Panc1 (cell line): Measurements from ENCODE around the gene BTBD18. TPM values are rescaled to one million over a fixed set of nuclear protein-coding genes. Genes with fewer than 3 reads are reported as not detected.

Source experiments
- ATAC-seq: fragments of 200-7000 bp; cut with Tn5 transposase; 2 replicates; pipeline ENCODE4 v1.9.1; 2020; ENCODE audit warnings: mild to moderate bottlenecking, moderate library complexity
- BruUV-seq: library from RNA; stranded (reverse); fragments of 400-500 nt; replicated peaks from 2 replicates; lab custom pipeline; 2021; lab: Mats Ljungman, UMichigan
- CTCF ChIA-PET: fragments of 300-600 bp; sonication (Branson Sonifier 250); formaldehyde crosslinking; loops from one replicate; lab custom pipeline; 2022; ENCODE audit warnings: antibody characterized with exemption; lab: Charles Lee
- POLR2A ChIA-PET: fragments of 300-600 bp; sonication (Branson Sonifier 250); formaldehyde crosslinking; loops from one replicate; lab custom pipeline; 2022; ENCODE audit warnings: antibody characterized with exemption; lab: Charles Lee
- DNase-seq: peaks from one replicate; pipeline ENCODE4 v3.0.0-alpha.2; 2010; ENCODE audit warnings: low read depth, low spot score
- H3K27ac ChIP-seq: 2 replicates; pipeline ENCODE4 v1.5.1; 2011; ENCODE audit warnings: mild to moderate bottlenecking, low read length, inconsistent platforms
- H3K27me3 ChIP-seq: fragments of 200-500 bp; sonication (Bioruptor generic); 2 replicates; pipeline ENCODE4 v1.6.0; 2014; ENCODE audit warnings: low read length, inconsistent platforms; ENCODE audit not compliant: control insufficient read depth, insufficient read depth
- H3K36me3 ChIP-seq: fragments of 200-500 bp; sonication (Bioruptor generic); 2 replicates; pipeline ENCODE4 v1.5.1; 2014; ENCODE audit warnings: inconsistent platforms, mild to moderate bottlenecking, low read length, moderate library complexity; ENCODE audit not compliant: control insufficient read depth, insufficient read depth
- H3K4me1 ChIP-seq: 2 replicates; pipeline ENCODE4 v1.5.1; 2011; ENCODE audit warnings: inconsistent platforms, mild to moderate bottlenecking, low read length, moderate library complexity; ENCODE audit not compliant: control insufficient read depth, insufficient read depth
- H3K4me3 ChIP-seq, 2 experiments: 2 replicates each; pipeline ENCODE4 v1.5.1; 2011 to 2012; ENCODE audit warnings: low read depth in 2 of 2, low read length in 2 of 2, mild to moderate bottlenecking in 2 of 2, inconsistent platforms in 1 of 2, moderate library complexity in 1 of 2
- H3K9me3 ChIP-seq: fragments of 200-500 bp; sonication (Bioruptor generic); 2 replicates; pipeline ENCODE4 v1.5.1; 2014; ENCODE audit warnings: low read depth, mild to moderate bottlenecking, inconsistent platforms, low read length, moderate library complexity; ENCODE audit not compliant: control insufficient read depth, insufficient read depth
- POLR2AphosphoS5 ChIP-seq: IDR thresholded peaks from 2 replicates; pipeline ENCODE4 v1.6.1; 2012; ENCODE audit warnings: mild to moderate bottlenecking, low read depth, low read length, moderate library complexity
- SIN3A ChIP-seq: IDR thresholded peaks from 2 replicates; pipeline ENCODE4 v1.6.1; 2012; ENCODE audit warnings: low read depth, mild to moderate bottlenecking, low read length, moderate library complexity, borderline replicate concordance; ENCODE audit not compliant: insufficient read depth
- TCF7L2 ChIP-seq: IDR thresholded peaks from 2 replicates; pipeline ENCODE4 v1.6.1; 2011; ENCODE audit warnings: mild to moderate bottlenecking, low read depth, low read length, inconsistent platforms
- in situ Hi-C: cut with HindIII; loops from 2 replicates; pipeline ENCODE4 v1.10.0; 2016; ENCODE audit warnings: low sequenced_read_pairs, low pct_unique_long_range_greater_than_20kb
- intact Hi-C: fragments of 100-400 bp; cut with micrococcal nuclease; formaldehyde crosslinking; loops from one replicate; pipeline ENCODE4 v1.10.0; 2022; ENCODE audit not compliant: unreplicated experiment
- total RNA-seq: library from RNA; stranded (reverse); gene quantifications from one replicate; pipeline ENCODE4 v1.2.1, GENCODE V29; 2021; ENCODE audit not compliant: unreplicated experiment
- TF ChIP-seq, protein P1 (sequence below), 2 experiments: IDR thresholded peaks; 2 replicates each; pipeline ENCODE4 v1.6.1; 2011 to 2012; ENCODE audit warnings: low read depth in 2 of 2, control low read depth in 1 of 2, low read length in 1 of 2, mild to moderate bottlenecking in 1 of 2, moderate library complexity in 1 of 2; ENCODE audit not compliant: insufficient read depth in 1 of 2
- TF ChIP-seq, protein P2 (sequence below): fragments of 450-650 bp; IDR thresholded peaks from 2 replicates; pipeline ENCODE4 v1.5.1; 2017; ENCODE audit warnings: mild to moderate bottlenecking

BTBD18 gene
- total RNA-seq, 1 experiment from 2014 or later: not detected

- DNase-seq (no peak), ATAC-seq (no peak)
- Histone ChIP-seq H3K4me1 (no peaks in the 10 kb centered on the region), H3K4me3 (no peak overlapping the region), H3K27ac (no peak overlapping the region), H3K9me3 (no peaks in the 10 kb centered on the region), H3K36me3 (peaks cover 22% of the 10 kb centered on the region), H3K27me3 (no peaks in the 10 kb centered on the region)
- intact Hi-C loops (loop anchor here (1.0 kb wide), 1 partner anchor 15 kb away; no protein-coding TSS in a partner anchor), in situ Hi-C loops (no loop called here)
- no TSS peak for BruUV-seq
- ChIA-PET CTCF (no interaction called here), POLR2A (no interaction called here)
- TF ChIP-seq, protein P1, sequence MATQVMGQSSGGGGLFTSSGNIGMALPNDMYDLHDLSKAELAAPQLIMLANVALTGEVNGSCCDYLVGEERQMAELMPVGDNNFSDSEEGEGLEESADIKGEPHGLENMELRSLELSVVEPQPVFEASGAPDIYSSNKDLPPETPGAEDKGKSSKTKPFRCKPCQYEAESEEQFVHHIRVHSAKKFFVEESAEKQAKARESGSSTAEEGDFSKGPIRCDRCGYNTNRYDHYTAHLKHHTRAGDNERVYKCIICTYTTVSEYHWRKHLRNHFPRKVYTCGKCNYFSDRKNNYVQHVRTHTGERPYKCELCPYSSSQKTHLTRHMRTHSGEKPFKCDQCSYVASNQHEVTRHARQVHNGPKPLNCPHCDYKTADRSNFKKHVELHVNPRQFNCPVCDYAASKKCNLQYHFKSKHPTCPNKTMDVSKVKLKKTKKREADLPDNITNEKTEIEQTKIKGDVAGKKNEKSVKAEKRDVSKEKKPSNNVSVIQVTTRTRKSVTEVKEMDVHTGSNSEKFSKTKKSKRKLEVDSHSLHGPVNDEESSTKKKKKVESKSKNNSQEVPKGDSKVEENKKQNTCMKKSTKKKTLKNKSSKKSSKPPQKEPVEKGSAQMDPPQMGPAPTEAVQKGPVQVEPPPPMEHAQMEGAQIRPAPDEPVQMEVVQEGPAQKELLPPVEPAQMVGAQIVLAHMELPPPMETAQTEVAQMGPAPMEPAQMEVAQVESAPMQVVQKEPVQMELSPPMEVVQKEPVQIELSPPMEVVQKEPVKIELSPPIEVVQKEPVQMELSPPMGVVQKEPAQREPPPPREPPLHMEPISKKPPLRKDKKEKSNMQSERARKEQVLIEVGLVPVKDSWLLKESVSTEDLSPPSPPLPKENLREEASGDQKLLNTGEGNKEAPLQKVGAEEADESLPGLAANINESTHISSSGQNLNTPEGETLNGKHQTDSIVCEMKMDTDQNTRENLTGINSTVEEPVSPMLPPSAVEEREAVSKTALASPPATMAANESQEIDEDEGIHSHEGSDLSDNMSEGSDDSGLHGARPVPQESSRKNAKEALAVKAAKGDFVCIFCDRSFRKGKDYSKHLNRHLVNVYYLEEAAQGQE (IDR thresholded peaks at IDR 0.05; ENCODE audit: insufficient read depth in 1 of 2, low read depth in 2 of 2, low read length in 1 of 2): no peak
- TF ChIP-seq TCF7L2 (no peak), SIN3A (no peak)
Measured at GRCh38 chr11:57699813-57700212, 51.8 kb downstream of the BTBD18 start.

DNA sequence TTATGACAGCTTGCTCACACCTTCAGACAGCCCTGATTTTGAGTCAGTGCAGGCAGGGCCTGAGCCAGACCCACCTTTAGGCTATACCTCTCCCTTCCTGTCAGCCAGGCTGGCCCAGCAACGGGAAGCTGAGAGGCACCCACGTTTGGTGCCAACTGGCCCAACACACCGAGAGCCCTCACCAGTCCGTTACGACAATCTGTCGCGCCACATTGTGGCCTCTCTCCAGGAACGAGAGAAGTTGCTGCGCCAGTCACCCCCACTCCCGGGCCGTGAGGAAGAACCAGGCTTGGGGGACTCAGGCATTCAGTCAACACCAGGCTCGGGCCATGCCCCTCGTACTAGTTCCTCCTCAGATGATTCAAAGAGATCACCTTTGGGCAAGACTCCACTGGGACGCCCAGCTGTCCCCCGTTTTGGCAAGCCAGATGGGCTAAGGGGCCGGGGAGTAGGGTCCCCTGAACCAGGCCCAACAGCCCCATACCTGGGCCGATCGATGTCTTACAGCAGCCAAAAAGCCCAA is 52.7 kb downstream of the BTBD18 start:
- in situ Hi-C loops: no loop called here
- Histone ChIP-seq H3K4me3 (no peak overlapping the region), H3K4me1 (no peaks in the 10 kb centered on the region), H3K27me3 (no peaks in the 10 kb centered on the region), H3K36me3 (peaks cover 22% of the 10 kb centered on the region), H3K9me3 (no peaks in the 10 kb centered on the region), H3K27ac (no peak overlapping the region)
- ChIA-PET POLR2A (no interaction called here), CTCF (no interaction called here)
- intact Hi-C loops: loop anchor here (1.0 kb wide), 1 partner anchor 14 kb away; no protein-coding TSS in a partner anchor
- no peak for TF ChIP-seq TCF7L2
- TF ChIP-seq SIN3A: no peak
- TF ChIP-seq, protein P2, sequence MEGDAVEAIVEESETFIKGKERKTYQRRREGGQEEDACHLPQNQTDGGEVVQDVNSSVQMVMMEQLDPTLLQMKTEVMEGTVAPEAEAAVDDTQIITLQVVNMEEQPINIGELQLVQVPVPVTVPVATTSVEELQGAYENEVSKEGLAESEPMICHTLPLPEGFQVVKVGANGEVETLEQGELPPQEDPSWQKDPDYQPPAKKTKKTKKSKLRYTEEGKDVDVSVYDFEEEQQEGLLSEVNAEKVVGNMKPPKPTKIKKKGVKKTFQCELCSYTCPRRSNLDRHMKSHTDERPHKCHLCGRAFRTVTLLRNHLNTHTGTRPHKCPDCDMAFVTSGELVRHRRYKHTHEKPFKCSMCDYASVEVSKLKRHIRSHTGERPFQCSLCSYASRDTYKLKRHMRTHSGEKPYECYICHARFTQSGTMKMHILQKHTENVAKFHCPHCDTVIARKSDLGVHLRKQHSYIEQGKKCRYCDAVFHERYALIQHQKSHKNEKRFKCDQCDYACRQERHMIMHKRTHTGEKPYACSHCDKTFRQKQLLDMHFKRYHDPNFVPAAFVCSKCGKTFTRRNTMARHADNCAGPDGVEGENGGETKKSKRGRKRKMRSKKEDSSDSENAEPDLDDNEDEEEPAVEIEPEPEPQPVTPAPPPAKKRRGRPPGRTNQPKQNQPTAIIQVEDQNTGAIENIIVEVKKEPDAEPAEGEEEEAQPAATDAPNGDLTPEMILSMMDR: no peak
- no peak for TF ChIP-seq POLR2AphosphoS5
- TF ChIP-seq, protein P1 (IDR thresholded peaks at IDR 0.05; ENCODE audit: insufficient read depth in 1 of 2, low read depth in 2 of 2, low read length in 1 of 2): no peak
- DNase-seq (no peak), ATAC-seq (no peak)
- BruUV-seq: no TSS peak

Other genes with a start within 250 kb of the BTBD18 start
- 2.0 TPM for gene SLC43A1, start 236.1 kb downstream of the BTBD18 start, total RNA-seq
- gene TIMM10, start 221.1 kb downstream of the BTBD18 start, total RNA-seq: 152 TPM
- not detected for gene SMTNL1, start 214.2 kb downstream of the BTBD18 start, total RNA-seq
- 19.1 TPM for gene UBE2L6, start 184.1 kb downstream of the BTBD18 start, total RNA-seq
- 1.3 TPM for gene SERPING1, start 154.1 kb downstream of the BTBD18 start, total RNA-seq
- gene YPEL4, start 101.9 kb downstream of the BTBD18 start, total RNA-seq: not detected
- 17.7 TPM for gene CLP1, start 94.1 kb downstream of the BTBD18 start, total RNA-seq
- 80.6 TPM for gene ZDHHC5, start 83.7 kb downstream of the BTBD18 start, total RNA-seq
- 29.7 TPM for gene MED19, start 39.6 kb downstream of the BTBD18 start, total RNA-seq
- 151 TPM for gene TMX2, start 39.2 kb downstream of the BTBD18 start, total RNA-seq
- gene SELENOH, start 10.3 kb downstream of the BTBD18 start, total RNA-seq: 112 TPM
- 189 TPM for gene CTNND1, start 10.0 kb upstream of the BTBD18 start, total RNA-seq